Stimulated activated CD4-positive, alpha-beta T cell treated with anti-CD3 and anti-CD28 coated beads, Interleukin-4, amount 100 ng/mL, for 4 hours (primary cell): ENCODE data around the gene C1QTNF3.
"Not testable (repeated sequence)": the region's sequence is repeated elsewhere in the genome, so short reads cannot be mapped to it uniquely, and the experiment has no call there.

Source experiments
- DNase-seq, 2 experiments: peaks; one replicate each; pipeline ENCODE4 v3.0.0-alpha.2; 2020

The C1QTNF3 gene

GRCh38 chr5:34017254-34017653 lies 25.8 kb downstream of the C1QTNF3 start:
- no peak for DNase-seq

GRCh38 chr5:34016750-34017149 lies 26.3 kb downstream of the C1QTNF3 start:
- no peak for DNase-seq

GRCh38 chr5:34016222-34016621 lies 26.8 kb downstream of the C1QTNF3 start:
- DNase-seq, result no peak

- DNase-seq, result no peak
Observed at GRCh38 chr5:34015120-34015822, 27.7 kb downstream of the C1QTNF3 start.

- DNase-seq, result no peak
Observed at GRCh38 chr5:34014626-34015025, 28.4 kb downstream of the C1QTNF3 start.

- no peak for DNase-seq
Observed at GRCh38 chr5:34013547-34013946, 29.5 kb downstream of the C1QTNF3 start.

GRCh38 chr5:34012791-34013190 lies 30.2 kb downstream of the C1QTNF3 start:
- DNase-seq, result no peak

- DNase-seq, result no peak
Observed at GRCh38 chr5:34011536-34011935, 31.5 kb downstream of the C1QTNF3 start.

GRCh38 chr5:34010146-34010545 lies 32.9 kb downstream of the C1QTNF3 start:
- DNase-seq, result not testable (repeated sequence)

- no peak for DNase-seq
Observed at GRCh38 chr5:34009610-34010009, 33.4 kb downstream of the C1QTNF3 start.

GRCh38 chr5:34008802-34009201 lies 34.2 kb downstream of the C1QTNF3 start:
- no peak for DNase-seq

- DNase-seq, result peak; percentile 87 to 91
Observed at GRCh38 chr5:34007621-34008600, 35.1 kb downstream of the C1QTNF3 start, which contains the start of gene AMACR. Gene AMACR, minus strand, starts transcription at chr5:34008050. Its CDS starts 31 bp downstream, at chr5:34008019.

- DNase-seq, result no peak
Observed at GRCh38 chr5:34007201-34007620, 35.8 kb downstream of the C1QTNF3 start.

GRCh38 chr5:34005681-34006080 lies 37.3 kb downstream of the C1QTNF3 start:
- DNase-seq, result no peak

GRCh38 chr5:34005211-34005610 lies 37.8 kb downstream of the C1QTNF3 start:
- DNase-seq, result no peak

- no peak for DNase-seq
Observed at GRCh38 chr5:34003941-34004340, 39.1 kb downstream of the C1QTNF3 start.

- DNase-seq, result no peak
Observed at GRCh38 chr5:34002629-34003328, 40.2 kb downstream of the C1QTNF3 start.

- no peak for DNase-seq
Observed at GRCh38 chr5:34001241-34001841, 41.7 kb downstream of the C1QTNF3 start.

- no peak for DNase-seq
Observed at GRCh38 chr5:33999978-34000377, 43.0 kb downstream of the C1QTNF3 start.

GRCh38 chr5:33997331-33997983 lies 45.6 kb downstream of the C1QTNF3 start:
- DNase-seq, result no peak

GRCh38 chr5:33995865-33996264 lies 47.1 kb downstream of the C1QTNF3 start:
- DNase-seq, result no peak

- no peak for DNase-seq
Observed at GRCh38 chr5:33994845-33995244, 48.2 kb downstream of the C1QTNF3 start.
